COLO668 (cell line): ENCODE data around the gene EXOC3L4.

Source experiments
- DNase-seq: peaks from one replicate; lab custom pipeline; 2025; ENCODE audit not compliant: unreplicated experiment; lab: John Stamatoyannopoulos, UW

The EXOC3L4 gene

GRCh38 chr14:103131580-103131979 is 37.1 kb downstream of the EXOC3L4 start:
- DNase-seq, result no peak

GRCh38 chr14:103132381-103133209 is 38.1 kb downstream of the EXOC3L4 start:
- DNase-seq, result no peak

GRCh38 chr14:103133210-103134140 is 39.0 kb downstream of the EXOC3L4 start:
- DNase-seq, result no peak

- DNase-seq, result no peak
These were observed 39.9 kb downstream of the EXOC3L4 start for GRCh38 chr14:103134405-103134804.

GRCh38 chr14:103134919-103135318 is 40.4 kb downstream of the EXOC3L4 start:
- no peak for DNase-seq

GRCh38 chr14:103135333-103136260 is 41.1 kb downstream of the EXOC3L4 start:
- no peak for DNase-seq

GRCh38 chr14:103136388-103137271 is 42.1 kb downstream of the EXOC3L4 start:
- no peak for DNase-seq

GRCh38 chr14:103137689-103138300 is 43.3 kb downstream of the EXOC3L4 start:
- no peak for DNase-seq

- no peak for DNase-seq
These were observed 44.0 kb downstream of the EXOC3L4 start for GRCh38 chr14:103138301-103139131.

GRCh38 chr14:103139132-103140025 is 44.9 kb downstream of the EXOC3L4 start:
- DNase-seq, result no peak

- peak; percentile 92 for DNase-seq
These were observed 46.0 kb downstream of the EXOC3L4 start for GRCh38 chr14:103140316-103141109.

GRCh38 chr14:103141117-103141796 is 46.7 kb downstream of the EXOC3L4 start:
- peak; percentile 75 for DNase-seq

- DNase-seq, result peak; percentile 28
These were observed 47.5 kb downstream of the EXOC3L4 start for GRCh38 chr14:103142026-103142425.

GRCh38 chr14:103142721-103143302 is 48.3 kb downstream of the EXOC3L4 start:
- DNase-seq, result no peak

- no peak for DNase-seq
These were observed 49.0 kb downstream of the EXOC3L4 start for GRCh38 chr14:103143506-103143905.

GRCh38 chr14:103144085-103144484 is 49.6 kb downstream of the EXOC3L4 start:
- DNase-seq, result no peak
